Measurements from ENCODE around the gene MYCT1.
"Not testable (repeated sequence)": the region's sequence is repeated elsewhere in the genome, so short reads cannot be mapped to it uniquely, and the experiment has no call there.

MYCT1 gene

DNA sequence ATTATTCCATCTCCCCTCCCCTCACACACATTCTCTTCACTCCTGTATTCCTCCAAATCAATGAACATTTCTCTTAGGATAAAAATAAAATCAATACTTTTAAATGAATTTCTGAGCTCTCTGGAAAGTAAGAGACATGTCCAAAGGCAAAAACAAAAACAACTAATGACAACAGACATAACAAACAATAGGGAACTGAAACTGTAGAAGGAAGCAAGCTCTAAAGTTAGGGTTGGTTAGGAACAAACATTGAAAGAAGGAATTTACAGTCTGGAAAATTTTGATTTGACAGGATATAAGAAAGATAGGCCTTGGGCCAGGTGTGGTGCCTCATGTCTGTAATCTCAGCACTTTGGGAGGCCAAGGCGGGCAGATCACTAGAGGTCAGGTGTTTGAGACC lies 17.5 kb upstream of the MYCT1 start:
- no peak overlapping the region for H3K4me3 ChIP-seq (ENCODE audit: low read depth, low read length)
- TF ChIP-seq, protein P1, sequence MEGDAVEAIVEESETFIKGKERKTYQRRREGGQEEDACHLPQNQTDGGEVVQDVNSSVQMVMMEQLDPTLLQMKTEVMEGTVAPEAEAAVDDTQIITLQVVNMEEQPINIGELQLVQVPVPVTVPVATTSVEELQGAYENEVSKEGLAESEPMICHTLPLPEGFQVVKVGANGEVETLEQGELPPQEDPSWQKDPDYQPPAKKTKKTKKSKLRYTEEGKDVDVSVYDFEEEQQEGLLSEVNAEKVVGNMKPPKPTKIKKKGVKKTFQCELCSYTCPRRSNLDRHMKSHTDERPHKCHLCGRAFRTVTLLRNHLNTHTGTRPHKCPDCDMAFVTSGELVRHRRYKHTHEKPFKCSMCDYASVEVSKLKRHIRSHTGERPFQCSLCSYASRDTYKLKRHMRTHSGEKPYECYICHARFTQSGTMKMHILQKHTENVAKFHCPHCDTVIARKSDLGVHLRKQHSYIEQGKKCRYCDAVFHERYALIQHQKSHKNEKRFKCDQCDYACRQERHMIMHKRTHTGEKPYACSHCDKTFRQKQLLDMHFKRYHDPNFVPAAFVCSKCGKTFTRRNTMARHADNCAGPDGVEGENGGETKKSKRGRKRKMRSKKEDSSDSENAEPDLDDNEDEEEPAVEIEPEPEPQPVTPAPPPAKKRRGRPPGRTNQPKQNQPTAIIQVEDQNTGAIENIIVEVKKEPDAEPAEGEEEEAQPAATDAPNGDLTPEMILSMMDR (IDR thresholded peaks at IDR 0.05; ENCODE audit: low read depth, low read length): no peak

DNA sequence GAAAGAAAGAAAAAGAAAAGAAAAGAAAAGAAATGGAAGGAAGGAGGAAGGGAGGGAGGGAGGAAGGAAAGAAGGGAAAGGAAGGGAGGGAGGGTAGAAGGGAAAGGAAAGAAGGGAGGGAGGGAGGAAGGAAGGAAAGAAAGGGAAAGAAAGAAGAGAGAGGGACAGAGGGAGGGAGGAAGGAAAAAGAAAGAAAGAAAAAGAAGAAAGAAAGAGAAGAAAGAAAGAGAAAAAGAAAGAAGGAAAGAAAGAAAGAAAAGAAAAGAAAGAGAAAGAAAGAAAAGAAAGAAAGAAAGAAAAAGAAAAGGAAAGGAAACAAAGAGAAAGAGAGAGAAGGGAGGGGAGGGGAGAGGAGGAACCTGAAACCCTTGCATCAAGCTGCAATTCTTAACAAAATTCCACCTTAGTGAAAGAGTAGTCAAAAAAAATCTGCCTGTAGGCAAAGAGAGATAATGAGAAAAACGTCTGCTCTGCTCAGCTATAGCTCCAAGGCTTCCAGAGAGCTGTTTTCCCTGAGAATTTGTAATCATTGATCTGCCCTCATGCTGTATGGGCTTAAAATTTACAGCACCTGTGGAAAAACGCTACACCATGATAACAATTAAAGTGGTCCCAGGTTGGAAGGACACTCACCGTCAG lies 16.7 kb upstream of the MYCT1 start:
- TF ChIP-seq, protein P1 (IDR thresholded peaks at IDR 0.05; ENCODE audit: low read depth, low read length): no peak
- H3K4me3 ChIP-seq (ENCODE audit: low read depth, low read length): no peak overlapping the region

- TF ChIP-seq, protein P1 (IDR thresholded peaks at IDR 0.05; ENCODE audit: low read depth, low read length): no peak
Measured at GRCh38 chr6:152682141-152682540, 15.6 kb upstream of the MYCT1 start.

DNA sequence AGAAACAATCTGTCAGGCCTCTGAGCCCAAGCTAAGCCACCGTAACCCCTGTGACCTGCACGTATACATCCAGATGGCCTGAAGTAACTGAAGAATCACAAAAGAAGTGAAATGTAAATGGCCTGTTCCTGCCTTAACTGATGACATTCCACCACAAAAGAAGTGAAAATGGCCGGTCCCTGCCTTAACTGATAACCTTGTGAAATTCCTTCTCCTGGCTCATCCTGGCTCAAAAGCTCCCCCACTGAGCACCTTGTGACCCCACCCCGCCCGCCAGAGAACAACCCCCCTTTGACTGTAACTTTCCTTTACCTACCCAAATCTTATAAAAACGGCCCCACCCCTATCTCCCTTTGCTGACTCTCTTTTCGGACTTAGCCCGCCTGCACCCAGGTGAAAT lies 14.8 kb upstream of the MYCT1 start:
- H3K4me3 ChIP-seq (ENCODE audit: low read depth, low read length): not testable (repeated sequence)

More at GRCh38 chr6:152682141-152682540, 15.6 kb upstream of the MYCT1 start:
- H3K4me3 ChIP-seq (ENCODE audit: low read depth, low read length): no peak overlapping the region

DNA sequence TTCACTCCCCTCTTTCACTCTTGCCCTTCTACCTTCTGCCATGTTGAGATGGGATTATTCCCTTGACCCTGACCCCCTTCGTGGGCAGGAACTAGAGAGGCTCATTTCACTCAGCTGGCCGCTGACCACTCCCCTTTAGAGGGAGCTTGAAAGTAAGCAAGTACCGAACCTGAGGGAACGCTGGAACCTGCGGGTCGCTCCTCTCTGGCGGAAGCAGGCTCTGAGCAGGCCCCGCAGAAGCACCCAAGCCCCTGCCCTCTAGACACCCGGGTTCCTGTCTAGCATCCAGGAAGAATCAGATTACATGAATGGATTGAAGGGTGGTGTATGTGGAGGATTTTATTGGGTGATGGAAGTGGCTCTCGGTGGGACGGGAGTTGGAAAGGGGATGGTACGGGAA lies 11.9 kb upstream of the MYCT1 start:
- no peak overlapping the region for H3K4me3 ChIP-seq (ENCODE audit: low read depth, low read length)
- TF ChIP-seq, protein P1 (IDR thresholded peaks at IDR 0.05; ENCODE audit: low read depth, low read length): no peak

GRCh38 chr6:152695372-152696045 lies 2.2 kb upstream of the MYCT1 start:
- TF ChIP-seq, protein P1 (IDR thresholded peaks at IDR 0.05; ENCODE audit: low read depth, low read length): no peak
- H3K4me3 ChIP-seq (ENCODE audit: low read depth, low read length): no peak overlapping the region

GRCh38 chr6:152696522-152696921 lies 1.2 kb upstream of the MYCT1 start:
- TF ChIP-seq, protein P1 (IDR thresholded peaks at IDR 0.05; ENCODE audit: low read depth, low read length): no peak
- no peak overlapping the region for H3K4me3 ChIP-seq (ENCODE audit: low read depth, low read length)
